MM.1S (cell line): ENCODE measurements around the gene SNTA1.
"Not testable (repeated sequence)": the region's sequence is repeated elsewhere in the genome, so short reads cannot be mapped to it uniquely, and the experiment has no call there.

Experiments used
- DNase-seq: peaks from one replicate; pipeline ENCODE4 v3.0.0-alpha.2; 2015
- H2AFZ ChIP-seq: fragments of 300-600 bp; sonication (generic); 2 replicates; pipeline ENCODE4 v1.6.0; 2016; ENCODE audit warnings: antibody characterized with exemption, low read length
- H3F3A ChIP-seq: fragments of 300-600 bp; sonication (generic); 2 replicates; pipeline ENCODE4 v1.6.1; 2016; ENCODE audit warnings: mild to moderate bottlenecking, antibody characterized with exemption, low read length, moderate library complexity, mixed read lengths; ENCODE audit not compliant: insufficient read depth
- H3K27ac ChIP-seq: fragments of 300-600 bp; sonication (generic); 2 replicates; pipeline ENCODE4 v1.5.1; 2016; ENCODE audit warnings: mild to moderate bottlenecking, low read length
- H3K27me3 ChIP-seq: fragments of 300-600 bp; sonication (generic); replicated peaks from 2 replicates; pipeline ENCODE4 v1.6.0; 2016; ENCODE audit warnings: low read length; ENCODE audit not compliant: insufficient read depth
- H3K36me3 ChIP-seq: fragments of 300-600 bp; sonication (generic); replicated peaks from 2 replicates; pipeline ENCODE4 v1.6.1; 2016; ENCODE audit warnings: mild to moderate bottlenecking, low read length, mixed read lengths; ENCODE audit not compliant: insufficient read depth
- H3K4me1 ChIP-seq: fragments of 300-600 bp; sonication (generic); 2 replicates; pipeline ENCODE4 v1.6.1; 2016; ENCODE audit warnings: low read length, mixed read lengths
- H3K4me2 ChIP-seq: fragments of 300-600 bp; sonication (generic); 2 replicates; pipeline ENCODE4 v1.6.0; 2016; ENCODE audit warnings: low read depth, low read length
- H3K4me3 ChIP-seq: fragments of 300-600 bp; sonication (generic); 2 replicates; pipeline ENCODE4 v1.5.1; 2016; ENCODE audit warnings: low read length, mixed read lengths
- H3K79me2 ChIP-seq: fragments of 300-600 bp; sonication (generic); 2 replicates; pipeline ENCODE4 v1.6.1; 2016; ENCODE audit warnings: mixed run types, low read length, mixed read lengths
- H3K9ac ChIP-seq: fragments of 300-600 bp; sonication (generic); 2 replicates; pipeline ENCODE4 v1.6.1; 2016; ENCODE audit warnings: low read length, mixed read lengths
- H3K9me2 ChIP-seq: fragments of 300-600 bp; sonication (generic); replicated peaks from 2 replicates; pipeline ENCODE4 v1.6.1; 2016; ENCODE audit warnings: mild to moderate bottlenecking, low read length, mixed read lengths; ENCODE audit not compliant: insufficient read depth
- H3K9me3 ChIP-seq: fragments of 300-600 bp; sonication (generic); replicated peaks from 2 replicates; pipeline ENCODE4 v1.6.1; 2016; ENCODE audit warnings: mild to moderate bottlenecking, low read length, mixed read lengths; ENCODE audit not compliant: insufficient read depth
- H4K20me1 ChIP-seq: fragments of 300-600 bp; sonication (generic); 2 replicates; pipeline ENCODE4 v1.6.1; 2016; ENCODE audit warnings: mild to moderate bottlenecking, low read length, moderate library complexity, mixed read lengths; ENCODE audit not compliant: insufficient read depth
- EZH2 ChIP-seq: fragments of 300-600 bp; sonication (generic); optimal IDR thresholded peaks from 2 replicates; pipeline ENCODE3; 2017; ENCODE audit warnings: low read depth, mild to moderate bottlenecking, antibody characterized with exemption, low read length, mixed read lengths
- EZH2phosphoT487 ChIP-seq: fragments of 300-600 bp; sonication (generic); IDR thresholded peaks from 2 replicates; pipeline ENCODE4 v1.6.1; 2018; ENCODE audit warnings: antibody characterized with exemption, low read length
- TF ChIP-seq, protein P1 (sequence below): fragments of 300-600 bp; sonication (generic); IDR thresholded peaks from 2 replicates; pipeline ENCODE4 v1.5.1; 2016; ENCODE audit warnings: antibody characterized with exemption, low read length, mixed read lengths

The SNTA1 gene

DNA sequence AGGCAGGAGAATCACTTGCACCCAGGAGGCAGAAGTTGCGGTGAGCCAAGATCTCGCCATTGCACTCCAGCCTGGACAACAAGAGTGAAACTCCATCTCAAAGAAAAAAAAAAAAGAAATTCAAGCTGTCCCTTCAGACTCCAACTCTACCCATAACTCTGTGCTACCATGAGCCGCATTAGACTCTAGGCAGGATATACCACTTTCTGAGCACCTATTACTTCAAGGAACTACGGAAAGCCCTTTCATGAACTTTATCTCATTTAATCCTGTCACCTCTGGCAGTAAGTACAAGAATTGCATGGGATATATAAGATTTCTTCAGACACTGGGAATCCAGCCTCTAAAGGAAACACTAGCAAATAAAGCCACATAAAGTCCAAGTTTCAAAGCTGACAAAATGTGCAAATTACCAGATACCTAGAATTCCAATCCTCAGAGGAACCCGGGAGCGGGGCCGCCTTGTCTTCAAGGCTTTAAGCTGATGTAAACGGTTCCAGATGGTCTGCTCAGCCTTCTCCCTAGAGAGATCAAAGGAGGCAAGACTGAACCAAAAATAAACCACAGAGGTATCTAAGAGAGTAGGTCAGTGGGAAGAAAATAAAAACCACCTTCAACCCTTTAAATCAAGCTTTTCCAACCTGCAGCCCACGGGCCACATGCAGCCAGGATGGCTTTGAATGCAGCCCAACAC, 51.7 kb downstream of the SNTA1 start:
- Histone ChIP-seq H3K4me1 (no peaks in the 10 kb centered on the region), H3K27me3 (no peaks in the 10 kb centered on the region), H3K9ac (no peak overlapping the region), H3K36me3 (peaks cover 3% of the 10 kb centered on the region; the same call in 1 of the 2 replicates), H3K4me2 (no peak overlapping the region), H3F3A (no peaks in the 10 kb centered on the region), H4K20me1 (no peaks in the 10 kb centered on the region), H3K79me2 (peaks cover 19% of the 10 kb centered on the region), H3K9me2 (no peaks in the 10 kb centered on the region), H2AFZ (no peak overlapping the region), H3K9me3 (no peaks in the 10 kb centered on the region), H3K27ac (no peak overlapping the region), H3K4me3 (no peak overlapping the region)
- TF ChIP-seq EZH2 (no peak), EZH2phosphoT487 (no peak)
- TF ChIP-seq, protein P1, sequence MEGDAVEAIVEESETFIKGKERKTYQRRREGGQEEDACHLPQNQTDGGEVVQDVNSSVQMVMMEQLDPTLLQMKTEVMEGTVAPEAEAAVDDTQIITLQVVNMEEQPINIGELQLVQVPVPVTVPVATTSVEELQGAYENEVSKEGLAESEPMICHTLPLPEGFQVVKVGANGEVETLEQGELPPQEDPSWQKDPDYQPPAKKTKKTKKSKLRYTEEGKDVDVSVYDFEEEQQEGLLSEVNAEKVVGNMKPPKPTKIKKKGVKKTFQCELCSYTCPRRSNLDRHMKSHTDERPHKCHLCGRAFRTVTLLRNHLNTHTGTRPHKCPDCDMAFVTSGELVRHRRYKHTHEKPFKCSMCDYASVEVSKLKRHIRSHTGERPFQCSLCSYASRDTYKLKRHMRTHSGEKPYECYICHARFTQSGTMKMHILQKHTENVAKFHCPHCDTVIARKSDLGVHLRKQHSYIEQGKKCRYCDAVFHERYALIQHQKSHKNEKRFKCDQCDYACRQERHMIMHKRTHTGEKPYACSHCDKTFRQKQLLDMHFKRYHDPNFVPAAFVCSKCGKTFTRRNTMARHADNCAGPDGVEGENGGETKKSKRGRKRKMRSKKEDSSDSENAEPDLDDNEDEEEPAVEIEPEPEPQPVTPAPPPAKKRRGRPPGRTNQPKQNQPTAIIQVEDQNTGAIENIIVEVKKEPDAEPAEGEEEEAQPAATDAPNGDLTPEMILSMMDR = no peak
- DNase-seq = no peak

DNA sequence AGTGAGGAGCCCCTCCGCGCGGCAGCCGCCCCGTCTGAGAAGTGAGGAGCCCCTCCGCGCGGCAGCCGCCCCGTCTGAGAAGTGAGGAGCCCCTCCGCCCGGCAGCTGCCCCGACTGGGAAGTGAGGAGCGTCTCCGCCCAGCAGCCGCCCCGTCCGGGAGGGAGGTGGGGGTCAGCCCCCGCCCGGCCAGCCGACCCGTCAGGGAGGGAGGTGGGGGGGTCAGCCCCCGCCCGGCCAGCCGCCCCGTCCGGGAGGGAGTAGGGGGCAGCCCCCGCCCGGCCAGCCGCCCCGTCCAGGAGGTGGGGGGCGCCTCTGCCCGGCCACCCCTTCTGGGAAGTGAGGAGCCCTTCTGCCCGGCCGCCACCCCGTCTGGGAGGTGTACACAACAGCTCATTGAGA, 54.2 kb downstream of the SNTA1 start:
- H2AFZ ChIP-seq, DNase-seq, H3F3A ChIP-seq, H3K27me3 ChIP-seq, H3K4me1 ChIP-seq, H3K27ac ChIP-seq, H3K36me3 ChIP-seq, H3K4me2 ChIP-seq, H3K4me3 ChIP-seq, H4K20me1 ChIP-seq, H3K9me2 ChIP-seq, H3K9me3 ChIP-seq, H3K9ac ChIP-seq, H3K79me2 ChIP-seq: not testable (repeated sequence)

DNA sequence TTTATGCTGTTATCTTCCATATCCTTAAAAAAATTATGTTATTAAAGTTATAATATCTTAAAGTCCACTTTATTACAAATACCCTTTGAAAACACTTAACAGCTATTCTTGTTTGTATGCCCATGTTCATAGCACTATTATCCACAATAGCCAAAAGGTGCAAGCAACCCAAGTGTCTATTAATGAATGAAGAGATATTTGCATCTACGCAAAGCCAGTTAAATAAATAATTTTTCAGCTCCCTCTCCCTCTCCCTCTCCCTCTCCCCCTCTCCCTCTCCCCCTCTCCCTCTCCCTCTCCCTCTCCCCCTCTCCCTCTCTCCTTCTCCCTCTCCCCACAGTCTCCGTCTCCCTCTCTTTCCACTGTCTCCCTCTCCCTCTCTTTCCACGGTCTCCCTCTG, 55.3 kb downstream of the SNTA1 start:
- H2AFZ ChIP-seq = no peak overlapping the region
- peaks cover 2% of the 10 kb centered on the region; the same call in 1 of the 2 replicates for H3K36me3 ChIP-seq
- no peak for DNase-seq
- no peaks in the 10 kb centered on the region for H3K9me3 ChIP-seq
- no peak overlapping the region for H3K9ac ChIP-seq
- H3K27me3 ChIP-seq = no peaks in the 10 kb centered on the region
- no peaks in the 10 kb centered on the region for H3K79me2 ChIP-seq
- no peaks in the 10 kb centered on the region for H3F3A ChIP-seq
- no peaks in the 10 kb centered on the region for H3K4me1 ChIP-seq
- no peaks in the 10 kb centered on the region for H3K9me2 ChIP-seq
- no peak overlapping the region for H3K4me2 ChIP-seq
- TF ChIP-seq, protein P1 = no peak
- TF ChIP-seq EZH2 = no peak
- no peak for TF ChIP-seq EZH2phosphoT487
- H4K20me1 ChIP-seq = no peaks in the 10 kb centered on the region
- H3K27ac ChIP-seq = no peak overlapping the region
- no peak overlapping the region for H3K4me3 ChIP-seq

DNA sequence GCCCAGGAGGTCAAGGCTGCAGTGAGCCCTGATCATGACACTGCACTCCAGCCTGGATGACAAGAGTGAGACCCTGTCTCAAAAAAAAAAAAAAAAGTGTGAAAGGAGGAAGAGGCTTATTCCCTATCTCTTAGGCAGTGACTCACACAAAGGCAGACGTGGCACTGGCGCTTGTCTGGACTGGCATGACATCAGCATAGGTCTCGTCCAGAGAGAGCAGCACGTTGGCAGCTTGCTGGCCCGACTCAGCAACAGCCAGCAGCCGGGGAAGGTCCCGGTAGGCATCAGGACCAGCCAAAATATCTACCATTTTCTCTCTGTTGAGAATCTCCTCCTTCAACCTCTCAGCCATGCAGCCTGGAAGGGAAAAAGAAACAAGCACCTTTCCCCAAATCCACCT, 56.4 kb downstream of the SNTA1 start:
- Histone ChIP-seq H3K4me2 (no peak overlapping the region), H3K27ac (no peak overlapping the region)

More for the DNA sequence above, 56.4 kb downstream of the SNTA1 start:
- no peaks in the 10 kb centered on the region for H3K27me3 ChIP-seq
- H3K4me3 ChIP-seq = no peak overlapping the region
- no peak overlapping the region for H3K9ac ChIP-seq
- H3F3A ChIP-seq = no peaks in the 10 kb centered on the region
- no peaks in the 10 kb centered on the region for H3K36me3 ChIP-seq
- TF ChIP-seq EZH2 (no peak), EZH2phosphoT487 (no peak)
- TF ChIP-seq, protein P1 = no peak
- no peak for DNase-seq
- no peak overlapping the region for H2AFZ ChIP-seq
- no peaks in the 10 kb centered on the region for H3K79me2 ChIP-seq
- no peaks in the 10 kb centered on the region for H3K9me2 ChIP-seq
- H4K20me1 ChIP-seq = no peaks in the 10 kb centered on the region
- no peaks in the 10 kb centered on the region for H3K9me3 ChIP-seq
- no peaks in the 10 kb centered on the region for H3K4me1 ChIP-seq
